Activated naive CD8-positive, alpha-beta T cell treated with anti-CD3 and anti-CD28 coated beads for 36 hours (primary cell): ENCODE results near the gene MAML3. TPM values are rescaled to one million over a fixed set of nuclear protein-coding genes. Genes with fewer than 3 reads are reported as not detected.

Source experiments
- DNase-seq: peaks from one replicate; pipeline ENCODE4 v3.0.0; 2021
- H3K27ac Mint-ChIP-seq: one replicate; pipeline ENCODE4 v1.8.0; 2022; ENCODE audit warnings: mild to moderate bottlenecking, moderate library complexity, mixed read lengths
- H3K27me3 Mint-ChIP-seq: one replicate; pipeline ENCODE4 v1.8.0; 2022; ENCODE audit warnings: mild to moderate bottlenecking, mixed read lengths
- H3K36me3 Mint-ChIP-seq: one replicate; pipeline ENCODE4 v1.8.0; 2021; ENCODE audit warnings: mild to moderate bottlenecking, mixed read lengths
- H3K4me1 Mint-ChIP-seq: one replicate; pipeline ENCODE4 v1.8.0; 2021; ENCODE audit warnings: mixed read lengths
- H3K4me3 Mint-ChIP-seq: one replicate; pipeline ENCODE4 v1.8.0; 2022; ENCODE audit warnings: mild to moderate bottlenecking, moderate library complexity, mixed read lengths
- H3K9me3 Mint-ChIP-seq: one replicate; pipeline ENCODE4 v1.8.0; 2022; ENCODE audit warnings: mixed read lengths
- total RNA-seq, 2 experiments: library from RNA; stranded (reverse); gene quantifications; one replicate each; pipeline ENCODE4 v1.2.3, GENCODE V29; 2021

Gene MAML3
- total RNA-seq, 2 experiments from 2014 or later, result 2.1 to 2.3 TPM

- Mint-ChIP-seq H3K27me3 (no peaks in the 10 kb centered on the region), H3K36me3 (no peaks in the 10 kb centered on the region), H3K27ac (no peak overlapping the region), H3K4me1 (no peaks in the 10 kb centered on the region), H3K9me3 (peaks cover 2% of the 10 kb centered on the region), H3K4me3 (no peak overlapping the region)
- no peak for DNase-seq
Measured at GRCh38 chr4:139938414-139938813, 215.6 kb downstream of the MAML3 start.

DNA sequence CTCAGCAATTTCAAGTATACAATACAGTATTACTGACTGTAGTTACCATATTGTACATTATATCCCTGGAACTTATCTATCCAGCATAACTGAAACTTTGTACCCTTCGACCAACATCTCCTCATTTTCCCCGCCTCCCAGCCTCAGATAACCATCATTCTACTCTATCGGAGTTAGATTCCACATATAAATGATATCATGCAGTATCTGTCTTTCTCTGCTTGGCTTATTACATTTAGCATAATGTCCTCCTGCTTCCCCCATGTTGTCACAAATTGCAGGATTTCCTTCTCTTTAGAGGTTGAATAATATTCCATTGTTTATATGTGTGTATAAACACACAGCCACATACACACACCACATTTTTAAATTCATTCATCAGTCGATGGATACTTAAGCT lies 218.1 kb downstream of the MAML3 start:
- Mint-ChIP-seq H3K4me1 (no peaks in the 10 kb centered on the region), H3K4me3 (no peak overlapping the region), H3K36me3 (no peaks in the 10 kb centered on the region), H3K9me3 (peaks cover 2% of the 10 kb centered on the region), H3K27ac (no peak overlapping the region), H3K27me3 (no peaks in the 10 kb centered on the region)
- no peak for DNase-seq

GRCh38 chr4:139934708-139935195 lies 219.2 kb downstream of the MAML3 start:
- no peaks in the 10 kb centered on the region for H3K9me3 Mint-ChIP-seq
- H3K4me1 Mint-ChIP-seq, result no peaks in the 10 kb centered on the region
- no peaks in the 10 kb centered on the region for H3K27me3 Mint-ChIP-seq
- no peak for DNase-seq
- no peak overlapping the region for H3K27ac Mint-ChIP-seq
- no peak overlapping the region for H3K4me3 Mint-ChIP-seq
- no peaks in the 10 kb centered on the region for H3K36me3 Mint-ChIP-seq

DNA sequence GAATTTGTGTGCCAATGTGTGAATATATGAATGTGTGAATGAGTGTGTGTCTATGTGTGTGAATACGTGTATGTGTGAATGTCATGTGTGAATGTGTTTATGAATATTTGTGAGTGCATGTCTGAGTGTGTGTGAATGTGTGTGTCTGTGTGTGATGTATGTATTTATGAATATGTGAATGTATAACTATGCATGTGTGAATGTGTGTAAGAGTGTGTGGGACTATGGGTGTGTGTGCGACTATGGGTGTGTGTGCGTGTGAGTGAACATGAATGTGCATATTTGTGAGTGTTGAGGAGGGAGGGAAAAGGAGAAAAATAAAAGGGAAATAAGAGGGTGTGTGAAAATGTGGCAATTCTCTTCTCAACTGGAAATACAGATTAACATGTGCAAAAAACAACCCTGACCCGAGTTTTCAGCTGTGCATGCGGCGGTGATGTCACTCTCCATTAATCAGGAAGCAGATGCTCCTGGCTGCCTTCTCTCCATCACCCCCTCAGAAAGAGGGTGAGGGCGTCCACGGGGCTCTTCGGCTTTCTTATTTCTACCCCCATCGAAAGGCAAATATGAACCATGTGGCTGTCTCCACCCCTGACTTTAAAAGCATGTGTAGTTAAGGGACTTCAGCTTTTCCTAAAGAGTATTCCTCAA lies 219.8 kb downstream of the MAML3 start:
- Mint-ChIP-seq H3K4me1 (no peaks in the 10 kb centered on the region), H3K36me3 (no peaks in the 10 kb centered on the region), H3K27me3 (no peaks in the 10 kb centered on the region)

DNA sequence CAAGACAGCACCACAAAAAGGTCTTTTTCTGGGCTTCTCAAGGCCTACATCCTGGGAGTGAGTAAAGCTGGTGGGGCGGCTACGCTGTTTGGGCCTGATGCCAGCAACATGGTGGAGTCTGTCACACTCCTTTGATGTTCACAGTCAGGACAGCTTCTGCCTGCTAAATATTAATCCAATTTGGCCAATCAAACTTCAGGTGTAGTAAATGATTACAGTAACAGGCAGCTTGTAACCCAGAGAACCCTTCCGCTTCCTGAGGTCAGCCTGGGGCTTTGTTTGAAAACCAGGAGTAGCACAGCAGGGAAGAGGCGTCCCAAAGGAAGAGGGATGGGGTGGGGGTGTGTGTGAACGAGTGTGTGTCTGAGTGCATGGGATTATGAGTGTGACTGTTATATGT lies 220.4 kb downstream of the MAML3 start:
- H3K36me3 Mint-ChIP-seq, result no peaks in the 10 kb centered on the region
- DNase-seq, result no peak
- no peak overlapping the region for H3K4me3 Mint-ChIP-seq
- H3K27me3 Mint-ChIP-seq, result no peaks in the 10 kb centered on the region
- H3K9me3 Mint-ChIP-seq, result no peaks in the 10 kb centered on the region
- H3K27ac Mint-ChIP-seq, result no peak overlapping the region
- H3K4me1 Mint-ChIP-seq, result no peaks in the 10 kb centered on the region

More for the DNA sequence above, 219.8 kb downstream of the MAML3 start:
- no peak overlapping the region for H3K27ac Mint-ChIP-seq
- H3K9me3 Mint-ChIP-seq, result no peaks in the 10 kb centered on the region
- H3K4me3 Mint-ChIP-seq, result no peak overlapping the region
- DNase-seq, result no peak

DNA sequence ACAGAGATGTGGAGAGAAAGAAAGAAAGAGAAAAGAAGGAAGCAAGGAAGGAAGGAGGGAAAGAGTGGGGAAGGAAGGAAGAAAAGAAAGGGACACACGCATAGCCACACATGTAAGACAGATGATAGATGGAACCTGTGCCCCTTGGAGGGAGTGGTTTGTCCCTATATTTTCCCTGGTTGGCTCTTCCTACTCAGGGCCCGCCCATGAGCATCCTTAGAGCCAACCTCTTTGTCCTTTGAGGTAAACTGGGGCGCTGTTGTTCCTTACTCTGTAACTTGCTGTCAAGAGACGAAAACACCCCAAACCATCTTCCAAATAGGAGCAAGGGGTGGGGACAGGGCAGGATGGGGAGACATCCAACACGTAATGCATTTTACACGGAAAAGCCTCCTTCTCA lies 220.9 kb downstream of the MAML3 start:
- DNase-seq, result no peak
- Mint-ChIP-seq H3K36me3 (no peaks in the 10 kb centered on the region), H3K4me1 (no peaks in the 10 kb centered on the region), H3K4me3 (no peak overlapping the region), H3K27ac (no peak overlapping the region), H3K27me3 (no peaks in the 10 kb centered on the region), H3K9me3 (no peaks in the 10 kb centered on the region)

- no peaks in the 10 kb centered on the region for H3K4me1 Mint-ChIP-seq
- no peaks in the 10 kb centered on the region for H3K9me3 Mint-ChIP-seq
- no peak overlapping the region for H3K4me3 Mint-ChIP-seq
- H3K27ac Mint-ChIP-seq, result no peak overlapping the region
- H3K36me3 Mint-ChIP-seq, result no peaks in the 10 kb centered on the region
- H3K27me3 Mint-ChIP-seq, result no peaks in the 10 kb centered on the region
- no peak for DNase-seq
Measured at GRCh38 chr4:139924782-139925181, 229.2 kb downstream of the MAML3 start.

DNA sequence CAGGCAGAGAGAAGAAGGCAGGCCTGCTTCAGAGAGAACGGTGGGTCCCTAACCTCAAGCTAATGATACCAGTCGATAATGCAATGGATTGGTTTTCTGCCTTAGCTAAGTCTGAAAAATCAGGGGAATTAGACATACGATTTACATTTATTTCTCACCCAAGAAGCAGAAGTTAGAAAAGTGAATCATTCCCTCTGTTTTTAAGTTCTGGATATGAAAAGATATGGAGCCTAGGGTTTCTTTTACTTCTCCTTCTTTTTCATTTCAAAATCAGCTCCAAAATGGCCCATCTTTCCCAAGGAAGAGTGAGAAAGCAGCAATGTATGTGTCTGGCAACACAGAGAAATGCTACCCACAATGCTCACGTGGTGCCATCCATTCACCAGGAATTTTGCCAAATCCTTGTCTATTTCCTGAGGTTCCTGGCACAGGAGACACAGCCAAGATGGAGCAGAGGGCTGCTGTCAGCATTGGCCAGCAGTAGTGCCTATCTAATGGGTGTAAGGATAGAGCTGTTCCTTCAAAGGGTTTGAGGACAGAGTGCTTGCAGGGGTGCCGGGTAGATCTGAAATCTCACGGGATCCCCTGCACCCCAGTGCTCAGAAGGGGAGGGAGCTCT lies 231.5 kb downstream of the MAML3 start:
- H3K36me3 Mint-ChIP-seq, result no peaks in the 10 kb centered on the region
- H3K9me3 Mint-ChIP-seq, result no peaks in the 10 kb centered on the region
- no peaks in the 10 kb centered on the region for H3K27me3 Mint-ChIP-seq
- H3K4me1 Mint-ChIP-seq, result no peaks in the 10 kb centered on the region
- no peak overlapping the region for H3K4me3 Mint-ChIP-seq
- no peak overlapping the region for H3K27ac Mint-ChIP-seq
- DNase-seq, result no peak

DNA sequence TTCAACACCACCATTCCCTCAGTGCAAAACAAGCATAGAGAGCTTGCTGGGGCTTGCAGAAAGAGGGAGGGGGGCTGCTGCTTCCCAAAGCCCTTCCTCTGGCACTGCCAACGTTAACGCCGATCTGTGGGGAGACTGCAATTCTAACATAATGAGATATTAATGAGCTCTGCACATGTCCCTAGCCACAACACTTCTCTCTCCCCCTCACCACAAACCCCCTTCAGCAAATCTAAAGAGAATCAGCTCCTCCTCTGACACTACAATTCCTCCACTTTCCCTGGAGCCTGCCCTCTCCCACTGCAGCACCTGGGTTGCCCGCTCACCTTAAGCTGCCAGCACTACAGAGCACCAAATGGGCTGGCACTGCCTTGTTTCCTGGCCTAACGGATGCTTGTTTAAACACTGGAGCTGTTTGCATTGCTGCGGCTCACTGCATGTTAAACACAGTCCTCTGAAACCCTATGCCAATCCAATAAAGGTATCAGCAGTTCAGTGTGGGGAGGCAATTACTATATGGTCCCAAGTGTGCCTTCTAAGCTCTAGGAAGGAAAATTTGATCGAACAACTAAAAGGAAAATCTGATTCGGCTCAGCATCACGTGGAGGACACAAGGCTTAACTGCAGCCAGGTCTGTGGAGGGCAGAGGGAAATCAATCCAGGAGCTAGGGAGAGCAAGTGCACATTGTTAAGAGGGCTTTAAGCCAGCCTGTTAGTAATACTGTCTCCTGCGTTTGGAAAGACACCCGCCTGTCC lies 232.4 kb downstream of the MAML3 start:
- no peak for DNase-seq
- H3K4me3 Mint-ChIP-seq, result no peak overlapping the region
- H3K27me3 Mint-ChIP-seq, result no peaks in the 10 kb centered on the region
- no peak overlapping the region for H3K27ac Mint-ChIP-seq
- H3K4me1 Mint-ChIP-seq, result no peaks in the 10 kb centered on the region
- no peaks in the 10 kb centered on the region for H3K36me3 Mint-ChIP-seq
- H3K9me3 Mint-ChIP-seq, result no peaks in the 10 kb centered on the region

DNA sequence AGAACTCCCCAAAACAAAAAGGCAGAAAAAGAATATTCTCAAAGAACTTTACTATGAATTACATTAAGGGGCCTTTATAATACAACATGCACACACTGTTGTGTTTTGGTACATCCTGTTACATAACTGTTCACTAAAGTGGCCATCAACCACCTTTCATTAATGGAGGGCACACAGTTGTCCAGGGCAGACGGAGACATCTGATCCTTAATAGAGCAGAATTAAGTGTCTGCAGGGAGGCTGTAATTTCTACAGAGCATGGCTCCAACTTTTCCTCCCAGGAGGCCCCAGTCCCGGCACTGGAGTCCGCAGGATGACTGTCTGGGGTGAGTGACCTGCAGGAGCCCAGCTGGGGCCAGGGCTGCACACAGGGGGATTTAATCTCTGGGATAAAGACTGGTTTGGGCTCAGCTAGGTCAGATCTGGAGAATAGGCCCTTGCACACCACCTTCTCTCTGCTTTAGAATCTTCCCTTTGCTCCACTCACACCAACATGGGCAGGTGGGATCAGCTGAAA lies 233.4 kb downstream of the MAML3 start:
- no peaks in the 10 kb centered on the region for H3K27me3 Mint-ChIP-seq
- no peak overlapping the region for H3K27ac Mint-ChIP-seq
- H3K9me3 Mint-ChIP-seq, result no peaks in the 10 kb centered on the region

DNA sequence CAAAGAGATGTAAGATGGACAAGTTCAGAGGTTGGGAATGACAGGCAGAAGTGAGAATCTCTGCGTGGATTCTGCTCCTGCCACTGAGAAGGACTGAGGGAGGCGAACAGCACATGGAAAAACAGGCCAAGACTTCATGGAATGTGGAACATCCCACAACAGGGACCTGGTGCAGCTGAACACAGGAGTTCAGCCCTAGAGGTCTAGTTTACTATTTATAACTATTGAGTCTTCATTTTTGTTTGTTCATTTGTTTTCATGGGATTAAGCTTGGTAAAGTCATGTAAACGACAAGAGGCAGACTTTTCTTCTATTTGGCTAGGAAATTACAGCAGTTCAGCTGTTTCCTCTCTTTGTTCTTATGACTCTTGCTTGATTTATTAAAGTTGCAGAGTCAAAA lies 234.5 kb downstream of the MAML3 start:
- Mint-ChIP-seq H3K4me3 (no peak overlapping the region), H3K4me1 (no peaks in the 10 kb centered on the region), H3K27me3 (no peaks in the 10 kb centered on the region), H3K36me3 (no peaks in the 10 kb centered on the region), H3K27ac (no peak overlapping the region), H3K9me3 (no peaks in the 10 kb centered on the region)
- DNase-seq, result no peak

More for the DNA sequence above, 233.4 kb downstream of the MAML3 start:
- Mint-ChIP-seq H3K4me1 (no peaks in the 10 kb centered on the region), H3K4me3 (no peak overlapping the region), H3K36me3 (no peaks in the 10 kb centered on the region)
- no peak for DNase-seq

GRCh38 chr4:139919004-139919403 lies 235.0 kb downstream of the MAML3 start:
- H3K4me1 Mint-ChIP-seq, result no peaks in the 10 kb centered on the region
- no peak overlapping the region for H3K27ac Mint-ChIP-seq
- H3K4me3 Mint-ChIP-seq, result no peak overlapping the region
- H3K27me3 Mint-ChIP-seq, result no peaks in the 10 kb centered on the region
- H3K9me3 Mint-ChIP-seq, result no peaks in the 10 kb centered on the region
- DNase-seq, result no peak
- H3K36me3 Mint-ChIP-seq, result no peaks in the 10 kb centered on the region

GRCh38 chr4:139918591-139918990 lies 235.4 kb downstream of the MAML3 start:
- Mint-ChIP-seq H3K4me3 (no peak overlapping the region), H3K36me3 (no peaks in the 10 kb centered on the region), H3K27ac (no peak overlapping the region), H3K4me1 (no peaks in the 10 kb centered on the region), H3K9me3 (no peaks in the 10 kb centered on the region), H3K27me3 (no peaks in the 10 kb centered on the region)
- DNase-seq, result no peak

DNA sequence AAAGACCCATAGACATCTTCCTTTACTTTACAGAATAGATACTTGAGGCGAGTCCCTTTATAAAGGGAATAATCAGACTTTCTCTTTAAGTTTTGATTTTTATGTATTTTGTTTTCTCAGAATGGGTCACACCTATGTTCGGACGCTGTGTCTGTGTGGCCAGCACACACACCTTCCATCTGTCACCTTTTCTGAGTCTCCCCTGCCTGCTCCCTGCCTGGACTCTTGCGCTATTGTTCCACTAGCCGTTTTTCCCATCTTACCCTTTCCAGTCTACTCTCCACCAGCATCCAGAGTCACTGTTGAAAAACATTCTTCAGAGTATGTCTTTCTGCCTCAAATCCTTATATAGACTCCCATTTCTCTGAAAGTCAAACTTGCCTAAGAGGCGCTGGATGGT lies 236.1 kb downstream of the MAML3 start:
- Mint-ChIP-seq H3K27me3 (no peaks in the 10 kb centered on the region), H3K27ac (no peak overlapping the region), H3K4me1 (no peaks in the 10 kb centered on the region), H3K9me3 (no peaks in the 10 kb centered on the region), H3K36me3 (no peaks in the 10 kb centered on the region), H3K4me3 (no peak overlapping the region)
- DNase-seq, result no peak

DNA sequence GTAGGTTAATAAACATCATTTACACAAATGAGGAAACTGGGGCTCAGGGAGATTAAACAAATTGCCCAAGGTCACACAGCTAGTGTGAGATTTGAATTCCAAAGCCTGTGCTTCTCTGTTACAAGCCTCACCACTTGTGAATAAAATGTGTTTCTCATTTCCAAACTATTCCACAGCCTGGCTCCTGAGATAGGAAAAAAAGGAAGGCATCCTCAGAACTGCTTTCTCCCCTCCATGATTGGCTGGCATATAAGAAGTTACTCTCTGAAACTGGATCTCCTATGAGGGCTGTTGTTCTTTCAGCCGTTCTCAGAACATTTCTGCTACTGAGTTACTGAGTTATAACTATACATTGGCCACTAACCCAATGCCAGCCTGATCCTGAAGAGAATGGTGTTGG lies 237.9 kb downstream of the MAML3 start:
- no peak for DNase-seq
- no peaks in the 10 kb centered on the region for H3K9me3 Mint-ChIP-seq
- no peaks in the 10 kb centered on the region for H3K36me3 Mint-ChIP-seq
- H3K4me1 Mint-ChIP-seq, result no peaks in the 10 kb centered on the region
- H3K27ac Mint-ChIP-seq, result no peak overlapping the region
- H3K27me3 Mint-ChIP-seq, result no peaks in the 10 kb centered on the region
- H3K4me3 Mint-ChIP-seq, result no peak overlapping the region
